ENCODE measurements around the gene LATS2.

The LATS2 gene

GRCh38 chr13:21061029-21061763 lies at the start of gene LATS2:
LATS2 (minus strand) TSS chr13:21061586; CDS start chr13:21046026, 15,560 bp downstream.
- peak; percentile 57 to 70 for DNase-seq

GRCh38 chr13:21109168-21109567 lies 47.8 kb upstream of the LATS2 start:
- DNase-seq = no peak

- DNase-seq = no peak
These were observed 44.7 kb upstream of the LATS2 start for GRCh38 chr13:21106089-21106488.

- no peak for DNase-seq
These were observed 43.0 kb upstream of the LATS2 start for GRCh38 chr13:21104199-21105019.

GRCh38 chr13:21101865-21102576 lies 40.6 kb upstream of the LATS2 start:
- DNase-seq = no peak

- no peak for DNase-seq
These were observed 39.8 kb upstream of the LATS2 start for GRCh38 chr13:21100994-21101757.

GRCh38 chr13:21100211-21100610 lies 38.8 kb upstream of the LATS2 start:
- DNase-seq = no peak

- no peak for DNase-seq
These were observed 33.9 kb upstream of the LATS2 start for GRCh38 chr13:21095311-21095710.

- no peak for DNase-seq
These were observed 28.4 kb upstream of the LATS2 start for GRCh38 chr13:21089830-21090229.

GRCh38 chr13:21088534-21088933 lies 27.1 kb upstream of the LATS2 start:
- DNase-seq = no peak

- DNase-seq = no peak
These were observed 25.5 kb upstream of the LATS2 start for GRCh38 chr13:21086929-21087328.

- no peak for DNase-seq
These were observed 20.5 kb upstream of the LATS2 start for GRCh38 chr13:21081926-21082325.

GRCh38 chr13:21080593-21080891 lies 19.2 kb upstream of the LATS2 start:
- no peak for DNase-seq

- no peak for DNase-seq
These were observed 18.6 kb upstream of the LATS2 start for GRCh38 chr13:21079761-21080592.

GRCh38 chr13:21079221-21079620 lies 17.8 kb upstream of the LATS2 start:
- no peak for DNase-seq

GRCh38 chr13:21078501-21078900 lies 17.1 kb upstream of the LATS2 start:
- DNase-seq = no peak

GRCh38 chr13:21077788-21078353 lies 16.5 kb upstream of the LATS2 start:
- DNase-seq = no peak

- no peak for DNase-seq
These were observed 15.8 kb upstream of the LATS2 start for GRCh38 chr13:21077076-21077787.

- no peak for DNase-seq
These were observed 14.9 kb upstream of the LATS2 start for GRCh38 chr13:21076253-21076652.

- peak in 1 of 2 donors; percentile 37 for DNase-seq
These were observed 14.2 kb upstream of the LATS2 start for GRCh38 chr13:21075379-21076249.
